DOHH2 (cell line): ENCODE results near the gene AKR1C8.
"Not testable (repeated sequence)": the region's sequence is repeated elsewhere in the genome, so short reads cannot be mapped to it uniquely, and the experiment has no call there.

Experiments used
- H3F3A ChIP-seq: fragments of 200-600 bp; sonication (generic), shearing (Covaris generic); 2 replicates; pipeline ENCODE4 v1.6.0; 2016; ENCODE audit warnings: antibody characterized with exemption, mild to moderate bottlenecking; ENCODE audit not compliant: control insufficient read depth, insufficient read depth
- H3K27ac ChIP-seq: fragments of 200-600 bp; sonication (generic); 2 replicates; pipeline ENCODE4 v1.5.1; 2014; ENCODE audit warnings: low read depth, mild to moderate bottlenecking, low read length, moderate library complexity
- H3K27me3 ChIP-seq: fragments of 200-600 bp; sonication (generic); 2 replicates; pipeline ENCODE4 v1.6.1; 2014; ENCODE audit warnings: mild to moderate bottlenecking, low read length, mixed read lengths; ENCODE audit not compliant: control insufficient read depth
- H3K36me3 ChIP-seq: fragments of 200-600 bp; sonication (generic); 2 replicates; pipeline ENCODE4 v1.6.1; 2014; ENCODE audit warnings: mild to moderate bottlenecking, low read length, moderate library complexity, mixed read lengths; ENCODE audit not compliant: control insufficient read depth
- H3K4me1 ChIP-seq: fragments of 200-600 bp; sonication (generic); 2 replicates; pipeline ENCODE4 v1.6.1; 2014; ENCODE audit warnings: mild to moderate bottlenecking, low read length, mixed read lengths; ENCODE audit not compliant: control insufficient read depth
- H3K4me2 ChIP-seq: fragments of 200-600 bp; sonication (generic); 2 replicates; pipeline ENCODE4 v1.6.0; 2014; ENCODE audit warnings: mild to moderate bottlenecking, low read length, moderate library complexity
- H3K4me3 ChIP-seq: fragments of 200-600 bp; sonication (generic); 2 replicates; pipeline ENCODE4 v1.5.1; 2014; ENCODE audit warnings: mild to moderate bottlenecking, low read length, mixed read lengths
- H3K79me2 ChIP-seq: fragments of 200-600 bp; sonication (generic); 2 replicates; pipeline ENCODE4 v1.6.1; 2014; ENCODE audit warnings: mild to moderate bottlenecking, low read length, mixed read lengths; ENCODE audit not compliant: control insufficient read depth
- H3K9me2 ChIP-seq: fragments of 200-600 bp; sonication (generic); replicated peaks from 2 replicates; pipeline ENCODE4 v1.6.1; 2014; ENCODE audit warnings: mild to moderate bottlenecking, low read length, mixed read lengths; ENCODE audit not compliant: control insufficient read depth
- H3K9me3 ChIP-seq: fragments of 200-600 bp; sonication (generic); 2 replicates; pipeline ENCODE4 v1.6.1; 2014; ENCODE audit warnings: antibody characterized with exemption, low read length, mixed read lengths; ENCODE audit not compliant: control insufficient read depth, insufficient read depth
- H4K20me1 ChIP-seq: fragments of 200-600 bp; sonication (generic); 2 replicates; pipeline ENCODE4 v1.6.0; 2014; ENCODE audit warnings: low read depth, mild to moderate bottlenecking, antibody characterized with exemption, low read length, moderate library complexity; ENCODE audit not compliant: control insufficient read depth, insufficient read depth
- EZH2phosphoT487 ChIP-seq: fragments of 200-600 bp; sonication (generic); IDR thresholded peaks from 2 replicates; pipeline ENCODE4 v1.6.1; 2017; ENCODE audit warnings: borderline replicate concordance, mild to moderate bottlenecking, antibody characterized with exemption, low read length, moderate library complexity, mixed read lengths
- TF ChIP-seq, protein P1 (sequence below): fragments of 200-600 bp; sonication (generic); IDR thresholded peaks from one replicate; pipeline ENCODE4 v1.5.1; 2014; ENCODE audit warnings: antibody characterized with exemption, mild to moderate bottlenecking, low read depth, low read length; ENCODE audit not compliant: poor library complexity, severe bottlenecking

AKR1C8 gene

DNA sequence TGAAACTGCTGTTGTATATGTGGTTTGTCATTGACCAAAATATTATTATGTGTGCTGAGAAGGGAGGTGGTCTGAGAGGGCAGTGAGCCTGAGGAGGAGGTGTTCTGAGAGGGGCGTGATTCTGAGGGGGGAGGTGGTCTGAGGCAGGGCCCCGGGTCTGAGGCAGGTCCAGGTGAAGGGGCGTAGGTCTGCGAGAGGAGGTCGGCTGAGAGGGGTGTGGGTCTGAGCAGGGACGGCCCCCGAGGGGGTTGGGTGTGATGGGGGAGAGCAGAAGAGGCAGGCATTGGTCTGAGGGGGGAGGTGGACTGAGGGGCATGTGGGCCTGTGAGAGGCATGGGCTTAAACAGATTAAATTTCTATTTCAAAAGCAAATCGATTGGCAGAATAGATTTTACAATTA is 44.1 kb upstream of the AKR1C8 start:
- Histone ChIP-seq H4K20me1 (no peaks in the 10 kb centered on the region), H3K9me3 (no peaks in the 10 kb centered on the region), H3K36me3 (no peaks in the 10 kb centered on the region), H3K4me3 (no peak overlapping the region), H3K4me2 (no peak overlapping the region), H3K27me3 (no peaks in the 10 kb centered on the region), H3K27ac (no peak overlapping the region), H3K4me1 (no peaks in the 10 kb centered on the region), H3K9me2 (no peaks in the 10 kb centered on the region), H3K79me2 (no peaks in the 10 kb centered on the region), H3F3A (no peaks in the 10 kb centered on the region)
- TF ChIP-seq, protein P1, sequence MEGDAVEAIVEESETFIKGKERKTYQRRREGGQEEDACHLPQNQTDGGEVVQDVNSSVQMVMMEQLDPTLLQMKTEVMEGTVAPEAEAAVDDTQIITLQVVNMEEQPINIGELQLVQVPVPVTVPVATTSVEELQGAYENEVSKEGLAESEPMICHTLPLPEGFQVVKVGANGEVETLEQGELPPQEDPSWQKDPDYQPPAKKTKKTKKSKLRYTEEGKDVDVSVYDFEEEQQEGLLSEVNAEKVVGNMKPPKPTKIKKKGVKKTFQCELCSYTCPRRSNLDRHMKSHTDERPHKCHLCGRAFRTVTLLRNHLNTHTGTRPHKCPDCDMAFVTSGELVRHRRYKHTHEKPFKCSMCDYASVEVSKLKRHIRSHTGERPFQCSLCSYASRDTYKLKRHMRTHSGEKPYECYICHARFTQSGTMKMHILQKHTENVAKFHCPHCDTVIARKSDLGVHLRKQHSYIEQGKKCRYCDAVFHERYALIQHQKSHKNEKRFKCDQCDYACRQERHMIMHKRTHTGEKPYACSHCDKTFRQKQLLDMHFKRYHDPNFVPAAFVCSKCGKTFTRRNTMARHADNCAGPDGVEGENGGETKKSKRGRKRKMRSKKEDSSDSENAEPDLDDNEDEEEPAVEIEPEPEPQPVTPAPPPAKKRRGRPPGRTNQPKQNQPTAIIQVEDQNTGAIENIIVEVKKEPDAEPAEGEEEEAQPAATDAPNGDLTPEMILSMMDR = no peak
- no peak for TF ChIP-seq EZH2phosphoT487

DNA sequence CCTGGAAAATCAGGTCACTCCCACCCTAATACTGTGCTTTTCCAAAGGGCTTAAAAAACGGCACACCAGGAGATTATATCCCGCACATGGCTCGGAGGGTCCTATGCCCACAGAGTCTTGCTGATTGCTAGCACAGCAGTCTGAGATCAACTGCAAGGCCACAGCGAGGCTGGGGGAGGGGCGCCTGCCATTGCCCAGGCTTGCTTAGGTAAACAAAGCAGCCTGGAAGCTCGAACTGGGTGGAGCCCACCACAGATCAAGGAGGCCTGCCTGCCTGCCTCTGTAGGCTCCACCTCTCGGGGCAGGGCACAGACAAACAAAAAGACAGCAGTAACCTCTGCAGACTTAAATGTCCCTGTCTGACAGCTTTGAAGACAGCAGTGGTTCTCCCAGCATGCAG is 38.0 kb upstream of the AKR1C8 start:
- not testable (repeated sequence) for H3K4me2 ChIP-seq, H3K36me3 ChIP-seq, H4K20me1 ChIP-seq, H3K9me2 ChIP-seq, H3K9me3 ChIP-seq, H3K79me2 ChIP-seq, H3F3A ChIP-seq, H3K27me3 ChIP-seq, H3K4me3 ChIP-seq, H3K27ac ChIP-seq, H3K4me1 ChIP-seq

DNA sequence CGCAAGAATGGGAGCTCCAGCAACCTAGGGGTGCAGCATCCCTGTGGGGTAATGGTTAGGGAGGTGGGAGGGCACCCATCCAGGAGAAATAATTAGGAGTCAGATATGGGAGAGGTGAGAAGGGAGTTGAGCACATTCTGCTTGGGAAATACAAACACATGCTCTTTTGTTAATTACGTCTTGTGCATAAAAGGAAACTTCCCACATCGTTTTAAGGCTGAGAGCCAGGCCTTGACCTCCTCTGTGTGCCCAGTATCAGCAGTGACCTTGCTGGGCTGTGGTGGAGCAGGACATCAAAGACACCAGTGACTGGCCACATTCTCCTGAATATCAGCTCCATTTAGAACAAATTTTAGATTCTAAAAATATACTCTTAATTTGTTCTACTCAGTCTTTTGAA is 34.3 kb upstream of the AKR1C8 start:
- H3K9me2 ChIP-seq = no peaks in the 10 kb centered on the region
- no peaks in the 10 kb centered on the region for H3K27me3 ChIP-seq
- no peaks in the 10 kb centered on the region for H3K79me2 ChIP-seq
- H3K4me1 ChIP-seq = no peaks in the 10 kb centered on the region
- no peak overlapping the region for H3K27ac ChIP-seq
- H3F3A ChIP-seq = no peaks in the 10 kb centered on the region
- H3K4me2 ChIP-seq = no peak overlapping the region
- TF ChIP-seq EZH2phosphoT487 = no peak
- TF ChIP-seq, protein P1 = no peak
- no peaks in the 10 kb centered on the region for H4K20me1 ChIP-seq
- H3K9me3 ChIP-seq = no peaks in the 10 kb centered on the region
- H3K36me3 ChIP-seq = no peaks in the 10 kb centered on the region
- no peak overlapping the region for H3K4me3 ChIP-seq

DNA sequence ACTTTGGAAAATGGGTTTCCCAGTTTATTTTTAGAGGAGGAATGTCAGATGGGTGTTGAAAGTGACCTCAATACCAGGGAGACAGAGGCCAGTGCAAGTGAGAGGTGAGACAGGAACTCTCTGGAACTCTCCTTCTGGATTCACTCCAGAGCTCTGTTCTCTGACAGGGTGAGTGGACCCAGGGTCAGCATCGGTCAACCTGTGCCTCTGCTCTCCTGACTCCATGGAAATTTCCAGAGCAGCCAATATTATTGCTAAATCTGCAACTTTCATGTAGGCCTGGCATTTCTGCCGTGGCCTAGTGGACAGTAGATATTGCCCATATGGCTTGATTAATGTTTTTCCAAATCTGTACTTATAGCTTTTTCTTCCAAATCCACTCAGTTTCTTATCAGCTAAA is 31.9 kb upstream of the AKR1C8 start:
- H3K9me2 ChIP-seq = no peaks in the 10 kb centered on the region
- no peak overlapping the region for H3K27ac ChIP-seq
- no peaks in the 10 kb centered on the region for H3K79me2 ChIP-seq
- no peaks in the 10 kb centered on the region for H4K20me1 ChIP-seq
- no peaks in the 10 kb centered on the region for H3K4me1 ChIP-seq
- no peak overlapping the region for H3K4me3 ChIP-seq
- TF ChIP-seq, protein P1 = no peak
- no peak for TF ChIP-seq EZH2phosphoT487
- H3K36me3 ChIP-seq = no peaks in the 10 kb centered on the region
- no peak overlapping the region for H3K4me2 ChIP-seq
- H3F3A ChIP-seq = no peaks in the 10 kb centered on the region
- H3K9me3 ChIP-seq = no peaks in the 10 kb centered on the region
- H3K27me3 ChIP-seq = no peaks in the 10 kb centered on the region
